B cell (primary cell): Measurements from ENCODE around the gene INSR. TPM values are rescaled to one million over a fixed set of nuclear protein-coding genes. Genes with fewer than 3 reads are reported as not detected.

ENCODE experiments used
- ATAC-seq: fragments of 200-7000 bp; cut with Tn5 transposase; one replicate; pipeline ENCODE4 v1.10.0; 2021; ENCODE audit warnings: low read depth, mild to moderate bottlenecking, moderate number of reproducible peaks, moderate library complexity
- CTCF ChIA-PET: fragments of 350-600 bp; sonication (Branson Sonifier 250); formaldehyde crosslinking; loops from one replicate; lab custom pipeline; 2021; ENCODE audit warnings: antibody characterized with exemption, inconsistent platforms; lab: Charles Lee
- POLR2A ChIA-PET: fragments of 350-600 bp; sonication (Branson Sonifier 250); formaldehyde crosslinking; loops from one replicate; lab custom pipeline; 2021; ENCODE audit warnings: antibody characterized with exemption; lab: Charles Lee
- DNase-seq: peaks from one replicate; pipeline ENCODE4 v3.0.0; 2013
- H2AFZ ChIP-seq: 2 replicates; pipeline ENCODE4 v1.6.1; 2012; ENCODE audit warnings: mild to moderate bottlenecking, low read depth, low read length; ENCODE audit not compliant: insufficient read depth, poor library complexity, severe bottlenecking
- H3K27ac ChIP-seq, 2 donors: 1 replicate in 1 of 2; 2 replicates in 1 of 2; pipeline ENCODE4 v1.5.1; 2012 to 2013; ENCODE audit warnings: low read length in 2 of 2, mild to moderate bottlenecking in 2 of 2, moderate library complexity in 1 of 2
- H3K27me3 ChIP-seq, 4 experiments: fragments of 200-600 bp in 1 of 4; sonication (generic) in 1 of 4; replicated peaks in 1 of 4; 1 replicate in 2 of 4; 2 replicates in 2 of 4; pipeline versions ENCODE4 v1.6.1 to v1.7.0; 2013 to 2016; ENCODE audit warnings: low read length in 3 of 4, mild to moderate bottlenecking in 2 of 4, mixed read lengths in 1 of 4, moderate library complexity in 1 of 4; ENCODE audit not compliant: insufficient read depth in 4 of 4, control insufficient read depth in 3 of 4; ENCODE audit errors: control extremely low read depth in 1 of 4
- H3K36me3 ChIP-seq, 2 experiments: replicated peaks in 1 of 2; 1 replicate in 1 of 2; 2 replicates in 1 of 2; pipeline versions ENCODE4 v1.6.1 to v1.7.1; 2013; ENCODE audit warnings: low read length in 1 of 2; ENCODE audit not compliant: insufficient read depth in 2 of 2, control insufficient read depth in 1 of 2; ENCODE audit errors: control extremely low read depth in 1 of 2, extremely low read depth in 1 of 2
- H3K4me1 ChIP-seq, 2 donors: fragments of 200-600 bp in 1 of 2; sonication (generic) in 1 of 2; 1 replicate in 1 of 2; 2 replicates in 1 of 2; pipeline versions ENCODE4 v1.5.1 to v1.6.1; 2013 to 2017; ENCODE audit warnings: low read length in 2 of 2; ENCODE audit not compliant: control insufficient read depth in 2 of 2, insufficient read depth in 2 of 2
- H3K4me2 ChIP-seq: replicated peaks from 2 replicates; pipeline ENCODE3; 2012; ENCODE audit warnings: mild to moderate bottlenecking, low read depth, low read length; ENCODE audit not compliant: poor library complexity, severe bottlenecking
- H3K4me3 ChIP-seq, 5 experiments: fragments of 200-600 bp in 1 of 5; sonication (generic) in 1 of 5; 1 replicate in 3 of 5; 2 replicates in 2 of 5; pipeline versions ENCODE4 v1.5.1 to v1.7.0; 2011 to 2016; ENCODE audit warnings: low read length in 4 of 5, mild to moderate bottlenecking in 4 of 5, low read depth in 2 of 5, control low read depth in 1 of 5, moderate library complexity in 1 of 5; ENCODE audit not compliant: insufficient read depth in 1 of 5; ENCODE audit errors: control extremely low read depth in 1 of 5, extremely low read depth in 1 of 5
- H3K79me2 ChIP-seq: fragments of 200-600 bp; sonication (generic); one replicate; pipeline ENCODE4 v1.6.0; 2016; ENCODE audit warnings: low read length; ENCODE audit not compliant: control insufficient read depth, insufficient read depth
- H3K9ac ChIP-seq: fragments of 200-600 bp; sonication (generic); 2 replicates; pipeline ENCODE4 v1.6.1; 2017; ENCODE audit warnings: mild to moderate bottlenecking, low read length, moderate library complexity
- H3K9me3 ChIP-seq, 3 donors: one replicate each; pipeline versions ENCODE4 v1.6.1 to v1.7.1; 2013; ENCODE audit warnings: low read length in 2 of 3; ENCODE audit not compliant: control insufficient read depth in 2 of 3, insufficient read depth in 1 of 3; ENCODE audit errors: control extremely low read depth in 1 of 3
- H4K20me1 ChIP-seq: 2 replicates; pipeline ENCODE4 v1.6.0; 2012; ENCODE audit warnings: mild to moderate bottlenecking, low read length; ENCODE audit not compliant: insufficient read depth, control insufficient read depth, poor library complexity, severe bottlenecking
- H3K27ac Mint-ChIP-seq: one replicate; pipeline ENCODE4 v1.8.0; 2021; ENCODE audit warnings: mixed read lengths
- H3K27me3 Mint-ChIP-seq: one replicate; pipeline ENCODE4 v1.8.0; 2021; ENCODE audit warnings: mixed read lengths
- H3K4me1 Mint-ChIP-seq: one replicate; pipeline ENCODE4 v1.8.0; 2021; ENCODE audit warnings: mixed read lengths
- H3K4me3 Mint-ChIP-seq: one replicate; pipeline ENCODE4 v1.8.0; 2021; ENCODE audit warnings: mixed read lengths
- H3K9me3 Mint-ChIP-seq: one replicate; pipeline ENCODE4 v1.8.0; 2022; ENCODE audit warnings: mixed read lengths; ENCODE audit not compliant: insufficient read depth
- EZH2 ChIP-seq: IDR thresholded peaks from 2 replicates; pipeline ENCODE4 v1.6.1; 2012; ENCODE audit warnings: borderline replicate concordance, low read depth, mild to moderate bottlenecking, moderate library complexity, low read length; ENCODE audit not compliant: insufficient read depth, poor library complexity, severe bottlenecking
- WGBS: methylation state at CpG from one replicate; pipeline ENCODE4 v1.1.5; 2013; ENCODE audit warnings: missing lambda C conversion rate; ENCODE audit not compliant: insufficient coverage; 5-methylcytosine and 5-hydroxymethylcytosine counted together
- intact Hi-C: fragments of 100-400 bp; cut with micrococcal nuclease; formaldehyde crosslinking; loops from one replicate; pipeline ENCODE4 v1.10.0; 2022
- polyA plus RNA-seq: library from polyadenylated mRNA; depleted of rRNA; stranded (reverse); fragments of >200 nt; gene quantifications from 2 replicates; pipeline ENCODE4 v1.2.3, GENCODE V29; 2012
- total RNA-seq, 2 donors: library from RNA; stranded (reverse); fragments of 120-200 nt in 1 of 2; gene quantifications; 1 replicate in 1 of 2; 2 replicates in 1 of 2; pipeline versions ENCODE4 v1.2.3 to v1.2.4, GENCODE V29; 2013 to 2022
- TF ChIP-seq, protein P1 (sequence below): fragments of 200-600 bp; IDR thresholded peaks from one replicate; pipeline ENCODE4 v1.8.0; 2022; ENCODE audit warnings: antibody characterized with exemption, mild to moderate bottlenecking

The INSR gene
- total and polyA plus RNA-seq, 2 donors (not counting 1 experiment from before 2014, with no cell fraction given): 1.4 to 6.3 TPM

DNA sequence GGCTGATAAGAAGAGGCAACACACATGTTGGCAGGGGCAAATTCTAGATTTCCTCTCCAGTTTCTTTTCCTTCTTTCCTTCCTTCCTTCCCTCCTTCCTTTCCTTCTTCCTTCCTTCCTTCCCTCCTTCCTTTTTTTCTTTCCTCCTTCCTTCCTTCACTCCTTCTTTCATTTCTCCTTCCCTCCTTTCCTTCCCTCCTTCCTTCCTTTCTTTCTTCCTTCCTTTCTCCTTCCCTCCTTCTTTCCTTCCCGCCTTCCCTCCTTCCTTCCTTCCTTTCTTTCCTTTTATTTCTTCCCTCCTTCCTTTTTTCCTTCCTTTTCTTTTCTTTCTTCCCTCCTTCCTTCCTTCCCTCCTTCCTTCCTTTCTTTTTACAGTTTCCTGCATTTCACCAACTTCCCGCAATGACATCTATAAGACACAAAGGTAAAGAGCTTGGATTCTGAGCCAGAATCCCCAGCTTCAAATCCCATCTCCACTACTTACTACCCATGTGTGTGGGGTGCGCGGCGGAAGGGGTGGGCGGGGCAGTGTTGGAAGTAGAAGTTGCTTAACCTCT lies 35.3 kb downstream of the INSR start:
- Mint-ChIP-seq H3K27me3 (no peaks in the 10 kb centered on the region), H3K4me3 (no peak overlapping the region), H3K27ac (no peak overlapping the region), H3K4me1 (no peaks in the 10 kb centered on the region), H3K9me3 (no peaks in the 10 kb centered on the region)
- ChIA-PET CTCF (interaction anchor here (0.6 to 0.7 kb wide), 2 partner anchors 128 to 337 kb away, joined by 3 read pairs; partner anchors contain the start of gene CAMSAP3), POLR2A (interaction anchor here (0.7 kb wide), 2 partner anchors 91 to 156 kb away, joined by 6 to 19 read pairs; no protein-coding TSS in a partner anchor)
- H3K9ac ChIP-seq: no peak overlapping the region
- H2AFZ ChIP-seq: no peak overlapping the region
- no peak for TF ChIP-seq EZH2
- TF ChIP-seq, protein P1, sequence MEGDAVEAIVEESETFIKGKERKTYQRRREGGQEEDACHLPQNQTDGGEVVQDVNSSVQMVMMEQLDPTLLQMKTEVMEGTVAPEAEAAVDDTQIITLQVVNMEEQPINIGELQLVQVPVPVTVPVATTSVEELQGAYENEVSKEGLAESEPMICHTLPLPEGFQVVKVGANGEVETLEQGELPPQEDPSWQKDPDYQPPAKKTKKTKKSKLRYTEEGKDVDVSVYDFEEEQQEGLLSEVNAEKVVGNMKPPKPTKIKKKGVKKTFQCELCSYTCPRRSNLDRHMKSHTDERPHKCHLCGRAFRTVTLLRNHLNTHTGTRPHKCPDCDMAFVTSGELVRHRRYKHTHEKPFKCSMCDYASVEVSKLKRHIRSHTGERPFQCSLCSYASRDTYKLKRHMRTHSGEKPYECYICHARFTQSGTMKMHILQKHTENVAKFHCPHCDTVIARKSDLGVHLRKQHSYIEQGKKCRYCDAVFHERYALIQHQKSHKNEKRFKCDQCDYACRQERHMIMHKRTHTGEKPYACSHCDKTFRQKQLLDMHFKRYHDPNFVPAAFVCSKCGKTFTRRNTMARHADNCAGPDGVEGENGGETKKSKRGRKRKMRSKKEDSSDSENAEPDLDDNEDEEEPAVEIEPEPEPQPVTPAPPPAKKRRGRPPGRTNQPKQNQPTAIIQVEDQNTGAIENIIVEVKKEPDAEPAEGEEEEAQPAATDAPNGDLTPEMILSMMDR: no peak
- no peak overlapping the region for H3K4me2 ChIP-seq
- H3K27me3 ChIP-seq: no peaks in the 10 kb centered on the region
- ATAC-seq (no peak), DNase-seq (no peak)
- intact Hi-C loops: no loop called here
- H3K27ac ChIP-seq: no peak overlapping the region
- H3K9me3 ChIP-seq: peaks cover 0 to 4% (median 0%) of the 10 kb centered on the region in 3 donors
- peaks cover 17% of the 10 kb centered on the region for H3K79me2 ChIP-seq
- H4K20me1 ChIP-seq: no peaks in the 10 kb centered on the region
- WGBS: 94% methylated on average over 1 of the region's 6 CpGs
- H3K36me3 ChIP-seq: no peaks in the 10 kb centered on the region
- no peak overlapping the region for H3K4me3 ChIP-seq
- no peaks in the 10 kb centered on the region for H3K4me1 ChIP-seq

DNA sequence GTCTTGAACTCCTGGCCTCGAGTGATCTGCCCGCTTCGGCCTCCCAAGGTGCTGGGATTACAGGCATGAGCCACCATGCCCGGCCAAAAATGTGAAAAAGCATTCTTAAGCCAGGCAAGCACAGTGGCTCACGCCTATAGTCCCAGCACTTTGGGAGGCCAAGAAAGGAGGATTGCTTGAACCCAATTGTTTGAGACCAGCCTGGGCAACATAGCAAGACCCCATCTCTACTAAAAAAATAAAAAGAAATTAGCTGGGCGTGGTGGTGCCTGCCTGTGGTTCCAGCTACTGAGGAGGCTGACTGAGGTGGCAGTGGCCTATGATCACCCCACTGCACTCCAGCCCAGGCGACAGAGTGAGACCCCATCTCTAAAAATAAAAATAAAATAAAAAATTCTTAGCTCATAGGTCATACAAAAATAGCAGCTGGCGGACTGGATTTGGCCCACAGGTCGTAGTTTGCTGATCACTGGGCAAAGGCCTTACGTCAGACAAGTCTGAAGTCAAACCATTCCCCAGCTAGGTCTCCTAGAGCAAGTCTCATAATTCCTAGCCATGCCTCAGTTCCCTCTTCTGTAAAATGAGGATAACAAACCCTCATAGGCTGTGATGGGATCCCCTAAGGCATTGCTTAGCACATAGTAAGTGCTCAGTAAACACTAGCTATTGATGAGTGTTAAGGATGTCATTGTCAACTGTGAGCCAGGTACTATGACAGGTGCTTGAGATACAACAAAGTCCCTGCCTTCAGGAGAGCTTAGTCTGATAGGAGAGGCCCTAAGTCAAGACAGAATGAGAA lies 36.0 kb downstream of the INSR start:
- H3K4me3 Mint-ChIP-seq: no peak overlapping the region
- no peaks in the 10 kb centered on the region for H3K27me3 Mint-ChIP-seq
- no peak overlapping the region for H2AFZ ChIP-seq
- H3K9ac ChIP-seq: no peak overlapping the region
- no peak overlapping the region for H3K27ac Mint-ChIP-seq
- H3K4me3 ChIP-seq: no peak overlapping the region
- ChIA-PET CTCF (no interaction called here), POLR2A (no interaction called here)
- H3K27me3 ChIP-seq: no peaks in the 10 kb centered on the region
- H3K4me1 ChIP-seq: no peaks in the 10 kb centered on the region
- H3K9me3 Mint-ChIP-seq: no peaks in the 10 kb centered on the region
- whole genome bisulfite sequencing: 89% methylated on average over 8 of the region's 10 CpGs
- H3K79me2 ChIP-seq: peaks cover 17% of the 10 kb centered on the region
- H3K4me2 ChIP-seq: no peak overlapping the region
- H3K36me3 ChIP-seq: no peaks in the 10 kb centered on the region
- H3K27ac ChIP-seq: no peak overlapping the region
- ATAC-seq (no peak), DNase-seq (no peak)
- no peaks in the 10 kb centered on the region for H4K20me1 ChIP-seq
- intact Hi-C loops: no loop called here
- no peaks in the 10 kb centered on the region for H3K4me1 Mint-ChIP-seq
- peaks cover 0 to 4% (median 0%) of the 10 kb centered on the region in 3 donors for H3K9me3 ChIP-seq
- TF ChIP-seq EZH2: no peak
- TF ChIP-seq, protein P1: no peak
